ENCODE results near the gene MED7.

MED7 gene

GRCh38 chr5:157120102-157120501 lies 22.6 kb downstream of the MED7 start:
- Histone ChIP-seq H3K36me3 (no peaks in the 10 kb centered on the region), H3K9me3 (peaks cover 7% of the 10 kb centered on the region), H3K27ac (no peak overlapping the region), H3K27me3 (no peaks in the 10 kb centered on the region), H3K4me3 (ENCODE audit: low read depth in 1 of 2, low read length in 1 of 2) (no peak overlapping the region), H3K4me1 (ENCODE audit: control insufficient read depth in 1 of 2, insufficient read depth in 1 of 2, low read depth in 1 of 2, low read length in 1 of 2) (no peaks in the 10 kb centered on the region)
- TF ChIP-seq, protein P1, sequence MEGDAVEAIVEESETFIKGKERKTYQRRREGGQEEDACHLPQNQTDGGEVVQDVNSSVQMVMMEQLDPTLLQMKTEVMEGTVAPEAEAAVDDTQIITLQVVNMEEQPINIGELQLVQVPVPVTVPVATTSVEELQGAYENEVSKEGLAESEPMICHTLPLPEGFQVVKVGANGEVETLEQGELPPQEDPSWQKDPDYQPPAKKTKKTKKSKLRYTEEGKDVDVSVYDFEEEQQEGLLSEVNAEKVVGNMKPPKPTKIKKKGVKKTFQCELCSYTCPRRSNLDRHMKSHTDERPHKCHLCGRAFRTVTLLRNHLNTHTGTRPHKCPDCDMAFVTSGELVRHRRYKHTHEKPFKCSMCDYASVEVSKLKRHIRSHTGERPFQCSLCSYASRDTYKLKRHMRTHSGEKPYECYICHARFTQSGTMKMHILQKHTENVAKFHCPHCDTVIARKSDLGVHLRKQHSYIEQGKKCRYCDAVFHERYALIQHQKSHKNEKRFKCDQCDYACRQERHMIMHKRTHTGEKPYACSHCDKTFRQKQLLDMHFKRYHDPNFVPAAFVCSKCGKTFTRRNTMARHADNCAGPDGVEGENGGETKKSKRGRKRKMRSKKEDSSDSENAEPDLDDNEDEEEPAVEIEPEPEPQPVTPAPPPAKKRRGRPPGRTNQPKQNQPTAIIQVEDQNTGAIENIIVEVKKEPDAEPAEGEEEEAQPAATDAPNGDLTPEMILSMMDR (IDR thresholded peaks at IDR 0.05) = no peak

GRCh38 chr5:157116483-157116954 lies 26.1 kb downstream of the MED7 start:
- Histone ChIP-seq H3K4me1 (ENCODE audit: control insufficient read depth in 1 of 2, insufficient read depth in 1 of 2, low read depth in 1 of 2, low read length in 1 of 2) (no peaks in the 10 kb centered on the region), H3K27ac (no peak overlapping the region), H3K36me3 (no peaks in the 10 kb centered on the region), H3K9me3 (peaks cover 6% of the 10 kb centered on the region), H3K27me3 (no peaks in the 10 kb centered on the region), H3K4me3 (ENCODE audit: low read depth in 1 of 2, low read length in 1 of 2) (no peak overlapping the region)
- TF ChIP-seq, protein P1 (IDR thresholded peaks at IDR 0.05) = no peak

DNA sequence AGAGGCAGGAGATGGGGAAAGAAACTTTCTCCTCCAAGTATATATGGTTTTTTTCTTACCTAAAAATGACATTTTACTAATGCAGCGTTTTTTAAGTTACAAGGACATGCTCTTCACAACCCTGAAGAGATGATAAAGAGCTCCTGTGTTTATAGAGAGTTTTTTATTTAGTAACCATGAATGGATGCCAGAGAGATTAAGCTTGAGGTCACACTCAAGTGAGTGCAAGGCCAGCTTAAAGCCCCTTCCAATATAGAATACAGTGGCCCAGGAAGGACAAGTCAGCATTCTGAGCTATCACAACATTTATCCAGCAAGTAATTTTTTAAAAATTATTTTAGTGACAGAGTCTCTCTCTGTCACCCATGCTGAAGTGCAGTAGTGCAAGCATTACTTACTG lies 27.2 kb downstream of the MED7 start:
- H3K9me3 ChIP-seq = no peaks in the 10 kb centered on the region
- H3K4me3 ChIP-seq (ENCODE audit: low read depth in 1 of 2, low read length in 1 of 2) = no peak overlapping the region
- TF ChIP-seq, protein P1 (IDR thresholded peaks at IDR 0.05) = no peak
- no peak overlapping the region for H3K27ac ChIP-seq
- H3K4me1 ChIP-seq (ENCODE audit: control insufficient read depth in 1 of 2, insufficient read depth in 1 of 2, low read depth in 1 of 2, low read length in 1 of 2) = no peaks in the 10 kb centered on the region
- no peaks in the 10 kb centered on the region for H3K36me3 ChIP-seq
- H3K27me3 ChIP-seq = no peaks in the 10 kb centered on the region

DNA sequence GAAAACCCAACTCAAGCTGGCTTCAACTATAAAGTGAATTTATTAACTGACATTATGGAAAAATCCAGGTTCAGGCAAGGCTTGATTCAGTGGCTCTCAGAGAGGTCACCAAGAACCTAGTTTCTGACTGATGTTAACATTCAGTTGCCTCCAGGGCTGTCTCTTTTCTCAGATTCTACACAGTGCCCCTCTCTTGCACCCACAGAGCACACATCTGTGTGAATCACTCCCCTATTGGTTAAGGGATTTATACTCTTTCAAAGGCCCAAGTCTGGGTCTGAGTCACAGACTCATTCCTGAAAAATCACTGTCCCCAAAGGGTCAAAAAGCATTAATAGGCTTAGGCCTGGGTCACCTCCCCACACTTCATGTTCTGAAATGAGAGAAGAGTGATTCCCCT lies 27.7 kb downstream of the MED7 start:
- Histone ChIP-seq H3K4me3 (ENCODE audit: low read depth in 1 of 2, low read length in 1 of 2) (no peak overlapping the region), H3K4me1 (ENCODE audit: control insufficient read depth in 1 of 2, insufficient read depth in 1 of 2, low read depth in 1 of 2, low read length in 1 of 2) (no peaks in the 10 kb centered on the region), H3K9me3 (no peaks in the 10 kb centered on the region), H3K36me3 (no peaks in the 10 kb centered on the region), H3K27ac (no peak overlapping the region), H3K27me3 (no peaks in the 10 kb centered on the region)
- TF ChIP-seq, protein P1 (IDR thresholded peaks at IDR 0.05) = no peak

DNA sequence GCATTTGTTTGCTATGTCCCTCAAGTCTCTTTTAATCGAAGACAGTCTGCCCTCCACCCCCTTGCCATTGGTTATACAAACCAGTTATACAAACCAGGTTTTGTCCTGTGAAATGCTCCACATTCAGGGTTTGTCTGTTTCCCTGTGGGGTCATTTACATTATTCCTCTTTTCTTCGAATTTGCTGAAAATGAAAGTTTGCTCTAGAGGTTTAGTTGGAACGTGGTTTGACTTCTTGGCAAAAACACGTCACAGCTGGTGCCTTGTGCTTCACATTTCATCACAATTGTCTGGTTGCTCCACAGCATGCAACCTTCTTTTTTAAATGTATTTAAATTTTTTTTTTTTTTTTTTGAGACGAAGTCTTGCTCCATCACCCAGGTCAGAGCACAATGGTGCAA lies 29.7 kb downstream of the MED7 start:
- TF ChIP-seq, protein P1 (IDR thresholded peaks at IDR 0.05) = no peak
- no peaks in the 10 kb centered on the region for H3K27me3 ChIP-seq
- H3K36me3 ChIP-seq = no peaks in the 10 kb centered on the region
- no peak overlapping the region for H3K27ac ChIP-seq
- H3K4me1 ChIP-seq (ENCODE audit: control insufficient read depth in 1 of 2, insufficient read depth in 1 of 2, low read depth in 1 of 2, low read length in 1 of 2) = no peaks in the 10 kb centered on the region
- no peak overlapping the region for H3K4me3 ChIP-seq (ENCODE audit: low read depth in 1 of 2, low read length in 1 of 2)
- H3K9me3 ChIP-seq = no peaks in the 10 kb centered on the region

- no peak overlapping the region for H3K27ac ChIP-seq
- H3K9me3 ChIP-seq = no peaks in the 10 kb centered on the region
- H3K36me3 ChIP-seq = no peaks in the 10 kb centered on the region
- H3K4me1 ChIP-seq (ENCODE audit: control insufficient read depth in 1 of 2, insufficient read depth in 1 of 2, low read depth in 1 of 2, low read length in 1 of 2) = peaks cover 5 to 11% of the 10 kb centered on the region in 2 experiments
- TF ChIP-seq, protein P1 (IDR thresholded peaks at IDR 0.05) = no peak
- no peak overlapping the region for H3K4me3 ChIP-seq (ENCODE audit: low read depth in 1 of 2, low read length in 1 of 2)
- no peaks in the 10 kb centered on the region for H3K27me3 ChIP-seq
Observed at GRCh38 chr5:157109744-157110143, 32.9 kb downstream of the MED7 start.
